Fibroblast of lung (primary cell): ENCODE measurements around the gene SDHA. TPM values are rescaled to one million over a fixed set of nuclear protein-coding genes. Genes with fewer than 3 reads are reported as not detected.

Source experiments
- DNase-seq, 2 donors: peaks; one replicate each; pipeline versions ENCODE4 v3.0.0 to v3.0.0-alpha.2; 2010; ENCODE audit warnings: low read depth in 2 of 2
- H2AFZ ChIP-seq: 2 replicates; pipeline ENCODE4 v1.5.1; 2012; ENCODE audit warnings: low read length, control low read depth, inconsistent platforms
- H3K27ac ChIP-seq: 2 replicates; pipeline ENCODE4 v1.5.1; 2011; ENCODE audit warnings: low read length, control low read depth; ENCODE audit not compliant: insufficient read depth
- H3K27me3 ChIP-seq: 2 replicates; pipeline ENCODE4 v1.5.1; 2011; ENCODE audit warnings: mild to moderate bottlenecking, low read length; ENCODE audit not compliant: control insufficient read depth, insufficient read depth
- H3K36me3 ChIP-seq: 2 replicates; pipeline ENCODE4 v1.5.1; 2011; ENCODE audit warnings: low read length; ENCODE audit not compliant: control insufficient read depth, insufficient read depth
- H3K4me1 ChIP-seq: 2 replicates; pipeline ENCODE4 v1.5.1; 2011; ENCODE audit warnings: low read length; ENCODE audit not compliant: control insufficient read depth, insufficient read depth; ENCODE audit errors: extremely low read depth
- H3K4me2 ChIP-seq: 2 replicates; pipeline ENCODE4 v1.5.1; 2011; ENCODE audit warnings: low read length, control low read depth; ENCODE audit not compliant: insufficient read depth; ENCODE audit errors: extremely low read depth
- H3K4me3 ChIP-seq, 4 experiments: fragments of 200-600 bp in 1 of 4; sonication (generic) in 1 of 4; replicated peaks in 1 of 4; 2 replicates each; pipeline ENCODE4 v1.5.1; 2011 to 2016; ENCODE audit warnings: low read length in 4 of 4, low read depth in 3 of 4, mild to moderate bottlenecking in 3 of 4, control low read depth in 2 of 4, inconsistent platforms in 1 of 4, mixed read lengths in 1 of 4; ENCODE audit not compliant: insufficient read depth in 1 of 4; ENCODE audit errors: control extremely low read depth in 1 of 4
- H3K79me2 ChIP-seq: 2 replicates; pipeline ENCODE4 v1.5.1; 2012; ENCODE audit warnings: mild to moderate bottlenecking, low read length, inconsistent platforms; ENCODE audit not compliant: control insufficient read depth, insufficient read depth
- H3K9ac ChIP-seq: 2 replicates; pipeline ENCODE4 v1.5.1; 2011; ENCODE audit warnings: mild to moderate bottlenecking, low read length, control low read depth; ENCODE audit not compliant: insufficient read depth
- H3K9me3 ChIP-seq: 2 replicates; pipeline ENCODE4 v1.5.1; 2012; ENCODE audit warnings: low read depth, low read length; ENCODE audit not compliant: control insufficient read depth, insufficient read depth
- H4K20me1 ChIP-seq: 2 replicates; pipeline ENCODE4 v1.5.1; 2011; ENCODE audit warnings: low read length; ENCODE audit not compliant: control insufficient read depth, insufficient read depth; ENCODE audit errors: extremely low read depth
- CTCF ChIP-seq, 2 donors: IDR thresholded peaks in 1 of 2; conservative IDR thresholded peaks in 1 of 2; 1 replicate in 1 of 2; 2 replicates in 1 of 2; pipeline ENCODE4 v1.5.1; 2011 to 2012; ENCODE audit warnings: low read length in 2 of 2, control low read depth in 1 of 2, inconsistent platforms in 1 of 2, low read depth in 1 of 2, mild to moderate bottlenecking in 1 of 2
- EZH2 ChIP-seq: IDR thresholded peaks from 2 replicates; pipeline ENCODE4 v1.5.1; 2012; ENCODE audit warnings: low read length, control low read depth, mild to moderate bottlenecking; ENCODE audit errors: missing control alignments
- polyA plus RNA-seq, 2 donors: library from polyadenylated mRNA; depleted of rRNA in 1 of 2; stranded (reverse) in 1 of 2; unstranded in 1 of 2; fragments of >200 nt; gene quantifications; 2 replicates each; pipeline ENCODE4 v1.2.1, GENCODE V29; 2011 to 2012; ENCODE audit warnings: missing spikeins in 1 of 2
- total RNA-seq: library from RNA; depleted of rRNA; stranded (reverse); fragments of >200 nt; gene quantifications from 2 replicates; pipeline ENCODE4 v1.2.1, GENCODE V29; 2014

SDHA gene
- total and polyA plus RNA-seq, 2 donors (not counting 1 experiment from before 2014, with no cell fraction given): 89.6 to 150 TPM

GRCh38 chr5:174876-175465 is 43.1 kb upstream of the SDHA start:
- no peak for DNase-seq
- no peak overlapping the region for H3K4me2 ChIP-seq
- no peak overlapping the region for H2AFZ ChIP-seq
- no peaks in the 10 kb centered on the region for H3K9me3 ChIP-seq
- no peaks in the 10 kb centered on the region for H4K20me1 ChIP-seq
- H3K27ac ChIP-seq: no peak overlapping the region
- no peak overlapping the region for H3K4me3 ChIP-seq
- H3K36me3 ChIP-seq: no peaks in the 10 kb centered on the region
- no peaks in the 10 kb centered on the region for H3K4me1 ChIP-seq
- H3K9ac ChIP-seq: no peak overlapping the region
- no peaks in the 10 kb centered on the region for H3K79me2 ChIP-seq
- TF ChIP-seq EZH2 (no peak), CTCF (conservative IDR thresholded peaks at IDR 0.05 in 1 of 2, IDR thresholded peaks at IDR 0.05 in 1 of 2; ENCODE audit: low read depth in 1 of 2, low read length in 2 of 2) (no peak)
- H3K27me3 ChIP-seq: peaks cover 7% of the 10 kb centered on the region

- no peaks in the 10 kb centered on the region for H3K9me3 ChIP-seq
- no peak for DNase-seq
- TF ChIP-seq CTCF (conservative IDR thresholded peaks at IDR 0.05 in 1 of 2, IDR thresholded peaks at IDR 0.05 in 1 of 2; ENCODE audit: low read depth in 1 of 2, low read length in 2 of 2) (no peak), EZH2 (no peak)
Observed at GRCh38 chr5:176296-176823, 41.8 kb upstream of the SDHA start.

GRCh38 chr5:178110-178509 is 40.0 kb upstream of the SDHA start:
- Histone ChIP-seq H3K4me2 (no peak overlapping the region), H3K9ac (no peak overlapping the region), H2AFZ (no peak overlapping the region), H4K20me1 (no peaks in the 10 kb centered on the region), H3K36me3 (no peaks in the 10 kb centered on the region), H3K4me1 (no peaks in the 10 kb centered on the region), H3K9me3 (no peaks in the 10 kb centered on the region), H3K4me3 (no peak overlapping the region), H3K27me3 (peaks cover 7% of the 10 kb centered on the region), H3K79me2 (no peaks in the 10 kb centered on the region), H3K27ac (no peak overlapping the region)
- DNase-seq: no peak
- TF ChIP-seq EZH2 (no peak), CTCF (conservative IDR thresholded peaks at IDR 0.05 in 1 of 2, IDR thresholded peaks at IDR 0.05 in 1 of 2; ENCODE audit: low read depth in 1 of 2, low read length in 2 of 2) (no peak)

More at GRCh38 chr5:176296-176823, 41.8 kb upstream of the SDHA start:
- no peaks in the 10 kb centered on the region for H4K20me1 ChIP-seq
- no peak overlapping the region for H3K4me3 ChIP-seq
- no peak overlapping the region for H3K4me2 ChIP-seq
- no peak overlapping the region for H2AFZ ChIP-seq
- no peaks in the 10 kb centered on the region for H3K79me2 ChIP-seq
- H3K27ac ChIP-seq: no peak overlapping the region
- H3K9ac ChIP-seq: no peak overlapping the region
- no peaks in the 10 kb centered on the region for H3K4me1 ChIP-seq
- peaks cover 7% of the 10 kb centered on the region for H3K27me3 ChIP-seq
- H3K36me3 ChIP-seq: no peaks in the 10 kb centered on the region
